GM19438 (cell line): ENCODE data around the gene SYNDIG1L.
"Not testable (repeated sequence)": the region's sequence is repeated elsewhere in the genome, so short reads cannot be mapped to it uniquely, and the experiment has no call there.

ENCODE experiments used
- ATAC-seq: cut with Tn5 transposase; IDR thresholded peaks from one replicate; pipeline ENCODE4 v1.9.1; 2021; ENCODE audit warnings: low read depth; ENCODE audit not compliant: unreplicated experiment

Gene SYNDIG1L

DNA sequence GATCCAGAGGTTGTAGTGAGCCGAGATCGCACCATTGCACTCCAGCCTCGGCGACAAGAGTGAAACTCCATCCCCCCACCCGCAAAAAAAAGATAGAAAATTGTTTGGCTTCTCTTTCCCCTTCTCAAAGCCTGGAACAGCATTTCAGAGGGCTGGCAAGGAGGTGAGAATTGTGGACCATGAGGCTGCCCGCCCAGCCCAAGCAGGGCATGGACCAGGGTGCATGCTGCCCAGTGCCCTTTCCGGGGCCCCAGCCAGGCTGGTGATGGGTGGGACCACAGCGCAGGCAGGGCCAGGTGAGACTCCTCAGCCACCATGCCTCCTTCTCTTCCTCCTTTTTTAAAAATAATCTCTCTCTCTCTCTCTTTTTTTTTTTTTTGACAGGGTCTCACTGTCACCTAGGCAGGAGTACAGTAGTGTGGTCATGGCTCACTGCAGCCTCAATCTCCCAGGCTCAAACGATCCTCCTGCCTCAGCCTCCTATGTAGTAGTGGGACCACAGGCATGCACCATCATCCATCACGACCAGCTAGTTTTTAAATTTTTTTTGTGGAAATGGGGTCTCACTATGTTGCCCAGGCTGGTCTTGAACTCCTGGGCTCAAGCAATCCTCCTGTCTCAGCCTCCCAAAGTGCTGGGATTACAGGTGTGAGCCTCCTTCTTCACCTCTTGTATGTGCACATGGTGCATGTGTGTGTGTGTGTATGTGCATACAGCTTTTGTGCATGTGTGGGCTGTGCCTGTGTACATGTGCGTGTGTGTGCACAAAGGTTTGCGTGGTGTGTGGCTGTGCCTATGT, 22.2 kb downstream of the SYNDIG1L start:
- no peak for ATAC-seq

DNA sequence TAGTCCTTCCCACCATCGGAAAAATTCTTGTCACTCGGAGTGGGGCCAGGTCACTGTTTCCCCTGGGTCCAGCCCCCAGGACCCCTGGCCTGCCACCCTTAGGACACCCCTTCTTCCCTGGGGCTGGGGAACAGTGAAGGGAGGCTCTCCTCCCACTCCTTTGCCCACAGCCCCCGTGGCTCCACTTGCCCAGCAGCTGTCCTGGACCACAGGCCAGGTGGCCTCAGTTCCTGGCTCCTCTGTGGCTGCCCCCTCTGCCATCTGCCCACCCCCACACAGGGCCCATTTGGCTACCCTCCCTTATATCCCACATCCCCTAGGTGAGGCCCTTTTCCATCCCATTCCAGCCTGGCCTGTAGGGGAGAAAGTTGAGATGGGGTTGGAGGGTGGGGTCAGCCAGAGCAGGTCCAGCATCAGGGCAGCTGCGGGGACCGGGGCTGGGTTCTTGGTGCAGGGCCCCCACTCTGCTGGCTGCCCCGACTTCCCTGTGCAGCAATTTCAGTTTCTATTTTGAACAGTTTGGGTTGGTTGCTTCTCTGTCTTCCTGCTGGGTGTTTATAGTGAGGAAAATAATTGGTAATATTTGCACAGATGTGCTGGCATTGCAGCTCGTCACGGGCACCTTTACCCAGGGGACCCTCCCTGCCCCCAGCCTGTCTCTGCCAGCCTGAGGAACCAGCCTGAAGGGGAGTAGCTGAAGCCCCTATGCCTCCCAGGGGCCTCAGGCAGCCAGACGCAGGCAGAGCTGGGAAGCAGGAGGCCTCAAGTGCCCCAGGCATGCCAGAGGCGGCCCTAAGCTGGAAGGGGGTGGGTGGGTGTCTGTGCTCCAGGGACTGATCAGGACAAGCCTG, 23.4 kb downstream of the SYNDIG1L start:
- ATAC-seq: no peak

GRCh38 chr14:74401504-74402241, 24.3 kb downstream of the SYNDIG1L start:
- ATAC-seq: peak; percentile 71

- ATAC-seq: no peak
Measured at GRCh38 chr14:74400919-74401503, 25.0 kb downstream of the SYNDIG1L start.

DNA sequence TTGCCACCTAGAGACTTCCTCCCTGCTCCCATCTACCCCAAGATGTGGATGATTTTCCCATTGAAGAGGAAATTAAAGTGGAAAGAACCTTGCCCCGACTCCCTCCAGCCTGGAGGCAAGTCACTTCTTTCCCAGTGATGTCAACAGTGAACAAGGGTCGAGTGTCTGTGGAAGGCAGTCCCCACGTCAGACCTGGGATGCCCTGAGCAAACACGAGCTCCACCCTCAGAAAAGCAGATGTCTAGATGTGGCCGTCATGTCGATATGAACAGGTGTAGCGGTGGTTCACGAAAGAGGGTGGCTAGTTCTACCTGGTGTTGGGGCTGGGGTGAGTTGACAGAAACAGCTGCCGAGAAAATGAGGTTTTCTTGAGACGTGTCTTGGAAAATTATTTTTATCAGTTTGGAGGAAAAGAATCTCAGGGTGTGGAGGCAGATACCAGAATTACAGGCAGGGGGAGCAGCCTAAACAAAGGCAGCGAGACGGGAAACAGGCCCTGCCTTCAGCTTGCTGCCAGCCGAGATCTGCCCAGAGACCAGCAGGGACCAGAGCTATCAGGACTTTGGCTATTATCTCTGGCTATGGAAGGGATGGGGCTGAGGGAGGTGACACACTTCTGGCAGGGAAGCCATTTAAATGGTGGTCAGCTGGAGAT, 25.9 kb downstream of the SYNDIG1L start:
- ATAC-seq: no peak

- no peak for ATAC-seq
Measured at GRCh38 chr14:74395094-74395493, 30.9 kb downstream of the SYNDIG1L start.

GRCh38 chr14:74394549-74394948, 31.5 kb downstream of the SYNDIG1L start:
- no peak for ATAC-seq

GRCh38 chr14:74392616-74393570, 33.1 kb downstream of the SYNDIG1L start:
- no peak for ATAC-seq

DNA sequence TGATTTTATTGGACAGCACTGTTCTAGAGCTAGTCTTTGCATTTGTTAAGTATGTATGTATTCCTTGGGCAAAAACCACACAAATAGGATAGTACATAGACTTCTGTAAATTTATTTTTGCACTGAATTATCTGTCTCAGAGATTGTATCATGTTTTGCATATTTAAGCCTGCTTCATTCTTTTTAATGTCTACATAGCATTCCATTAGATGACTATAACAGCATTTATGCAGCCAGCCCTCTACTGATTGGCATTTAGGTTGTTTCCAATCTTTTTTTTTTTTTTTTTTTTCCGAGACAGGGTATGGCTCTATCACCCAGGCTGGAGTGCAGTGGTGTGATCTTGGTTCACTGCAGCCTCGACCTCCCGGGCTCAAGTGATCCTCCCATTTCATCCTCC, 34.5 kb downstream of the SYNDIG1L start:
- no peak for ATAC-seq

DNA sequence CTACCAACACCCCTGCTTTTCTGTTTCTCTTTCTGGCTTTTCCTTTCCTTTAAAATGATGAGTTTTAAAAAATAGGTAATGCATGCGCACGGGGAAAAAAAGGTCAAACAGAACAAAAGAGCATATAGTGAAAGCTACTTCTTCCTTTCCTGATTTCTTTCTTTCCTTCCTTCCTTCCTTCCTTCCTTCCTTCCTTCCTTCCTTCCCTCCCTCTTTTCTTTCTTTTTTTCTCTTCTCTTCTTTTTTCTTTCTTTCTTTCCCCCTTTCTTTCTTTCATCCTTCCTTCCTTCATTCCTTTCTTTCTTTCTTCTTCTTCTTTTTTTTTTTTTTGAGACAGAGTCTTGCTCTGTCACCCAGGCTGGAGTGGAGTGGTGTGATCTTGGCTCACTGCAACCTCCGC, 35.5 kb downstream of the SYNDIG1L start:
- not testable (repeated sequence) for ATAC-seq

DNA sequence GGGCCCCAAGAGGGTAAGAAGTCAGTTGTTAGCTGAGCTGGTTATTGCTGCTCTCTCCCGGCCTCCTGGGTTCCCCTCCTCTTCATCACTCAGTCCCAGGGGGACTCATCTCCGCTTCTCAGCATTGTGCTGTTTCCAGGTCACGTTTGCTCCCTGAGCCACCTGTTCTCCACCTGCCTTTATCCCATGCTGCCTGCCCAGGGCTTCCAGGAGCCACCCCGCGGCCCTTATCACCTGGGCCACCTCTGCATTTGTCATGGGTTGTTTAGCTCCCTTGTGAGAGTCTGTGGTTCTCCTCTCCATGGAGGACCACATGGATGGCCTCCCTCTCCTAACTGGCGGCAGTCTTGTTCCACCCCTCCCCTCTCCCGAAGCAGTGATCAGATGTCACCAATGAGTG, 36.0 kb downstream of the SYNDIG1L start:
- ATAC-seq: no peak

- no peak for ATAC-seq
Measured at GRCh38 chr14:74382231-74382630, 43.8 kb downstream of the SYNDIG1L start.

DNA sequence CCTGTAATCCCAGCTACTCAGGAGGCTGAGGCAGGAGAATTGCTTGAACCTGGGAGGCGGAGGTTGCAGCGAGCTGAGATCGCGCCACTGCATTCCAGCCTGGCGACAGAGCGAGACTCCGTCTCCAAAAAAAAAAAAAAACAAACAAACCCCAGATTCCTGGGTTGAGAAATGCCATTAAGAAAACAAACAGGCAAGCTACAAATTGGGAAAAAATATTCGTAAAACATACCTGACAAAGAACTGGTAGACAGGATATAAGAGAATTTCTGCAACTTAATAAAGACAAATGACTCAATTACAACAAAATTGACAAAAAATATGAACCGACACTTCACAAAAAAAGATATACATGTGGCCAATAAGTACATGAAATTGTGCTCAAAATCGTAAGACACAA, 44.4 kb downstream of the SYNDIG1L start:
- not testable (repeated sequence) for ATAC-seq

- ATAC-seq: no peak
Measured at GRCh38 chr14:74380845-74381244, 45.2 kb downstream of the SYNDIG1L start.

DNA sequence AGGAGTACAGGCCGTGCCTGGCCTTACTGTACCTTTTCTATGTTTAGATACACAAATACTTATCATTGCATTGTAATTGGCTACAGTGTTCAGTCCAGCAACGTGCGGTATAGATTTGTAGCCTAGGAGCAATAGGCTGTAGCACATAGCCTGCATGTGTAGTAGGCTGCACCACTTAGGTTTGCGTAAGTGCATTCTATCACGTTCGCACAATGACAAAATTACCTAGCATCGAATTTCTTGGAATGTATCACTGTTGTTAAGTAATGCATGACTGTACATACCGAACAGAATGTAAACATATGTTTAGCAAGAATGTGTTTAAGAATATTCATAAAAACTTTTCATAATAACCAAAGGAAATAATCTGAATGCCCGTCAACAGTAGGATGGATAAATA, 45.8 kb downstream of the SYNDIG1L start:
- no peak for ATAC-seq

DNA sequence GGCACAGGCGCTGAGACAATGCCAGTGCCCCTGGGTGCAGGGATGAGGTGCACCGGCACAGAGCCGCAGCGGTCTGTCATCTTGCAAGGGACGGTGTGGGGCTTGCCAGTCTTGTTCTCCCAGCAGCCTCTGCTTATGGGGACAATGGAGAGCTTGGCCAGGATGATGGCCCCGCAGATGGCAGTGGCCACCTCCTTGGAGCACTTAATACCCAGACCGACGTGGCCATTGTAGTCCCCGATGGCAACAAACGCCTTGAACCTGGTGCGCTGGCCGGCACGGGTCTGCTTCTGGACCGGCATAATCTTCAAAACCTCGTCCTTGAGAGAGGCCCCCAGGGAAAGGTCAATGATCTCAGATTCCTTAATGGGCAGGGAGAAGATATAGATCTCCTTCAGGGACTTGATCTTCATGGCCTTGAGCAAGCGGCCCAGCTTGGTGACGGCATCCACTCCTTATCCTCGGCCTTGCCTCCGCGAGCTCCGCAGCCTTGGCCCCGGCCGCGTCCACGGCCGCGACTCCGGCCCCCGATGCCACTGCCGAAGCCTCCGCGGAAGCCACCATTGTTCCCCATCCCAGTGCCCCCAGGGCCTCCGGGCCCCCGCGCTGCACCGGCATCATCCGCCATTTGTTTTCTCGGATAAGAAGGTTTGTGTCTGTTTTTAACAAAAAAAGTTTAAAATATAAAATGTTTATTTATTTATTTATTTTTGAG, 47.9 kb downstream of the SYNDIG1L start:
- ATAC-seq: no peak

DNA sequence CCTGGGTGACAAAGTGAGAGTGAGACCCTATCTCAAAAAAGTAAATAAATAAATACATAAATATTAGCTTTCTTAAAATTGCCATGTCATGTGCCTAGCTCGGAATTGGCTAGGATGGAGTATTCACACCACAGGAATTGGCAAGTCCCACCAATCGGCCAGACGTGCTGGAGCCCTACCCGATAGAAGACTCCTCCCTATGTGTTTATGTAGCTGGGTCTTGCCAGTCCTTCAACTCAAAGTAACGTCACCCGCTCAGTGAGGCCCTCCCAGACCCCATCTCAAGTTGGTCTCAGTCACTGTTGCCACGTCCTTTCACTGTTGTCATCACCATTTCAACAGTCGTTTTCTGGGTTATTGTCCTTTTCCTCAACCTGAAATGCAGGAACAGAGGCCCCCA, 57.6 kb downstream of the SYNDIG1L start:
- ATAC-seq: no peak

- no peak for ATAC-seq
Measured at GRCh38 chr14:74368026-74368425, 58.0 kb downstream of the SYNDIG1L start.
